SJCRH30 (cell line): ENCODE measurements around the gene OPRL1. TPM values are rescaled to one million over a fixed set of nuclear protein-coding genes. Genes with fewer than 3 reads are reported as not detected.

Source experiments
- DNase-seq, 2 experiments: peaks; one replicate each; pipeline ENCODE4 v3.0.0-alpha.2; 2015 to 2020
- H3K27ac ChIP-seq: fragments of 250-450 bp; sonication (Bioruptor Pico); 2 replicates; pipeline ENCODE4 v1.5.1; 2020; ENCODE audit warnings: mild to moderate bottlenecking, moderate library complexity
- H3K27me3 ChIP-seq: fragments of 250-450 bp; sonication (Bioruptor Pico); 2 replicates; pipeline ENCODE4 v1.5.1; 2020; ENCODE audit warnings: mild to moderate bottlenecking, moderate library complexity
- H3K36me3 ChIP-seq: fragments of 250-450 bp; sonication (Bioruptor Pico); 2 replicates; pipeline ENCODE4 v1.5.1; 2020; ENCODE audit warnings: mild to moderate bottlenecking, moderate library complexity
- H3K4me1 ChIP-seq: fragments of 250-450 bp; sonication (Bioruptor Pico); 2 replicates; pipeline ENCODE4 v1.5.1; 2020; ENCODE audit warnings: mild to moderate bottlenecking, moderate library complexity
- H3K4me3 ChIP-seq: fragments of 250-450 bp; sonication (Bioruptor Pico); 2 replicates; pipeline ENCODE4 v1.5.1; 2020; ENCODE audit warnings: mild to moderate bottlenecking, moderate library complexity
- H3K9me3 ChIP-seq: fragments of 250-450 bp; sonication (Bioruptor Pico); replicated peaks from 2 replicates; pipeline ENCODE4 v1.5.1; 2020; ENCODE audit warnings: mild to moderate bottlenecking, moderate library complexity
- total RNA-seq: library from RNA; depleted of rRNA; stranded (reverse); fragments of >200 nt; shearing (Covaris generic); gene quantifications from 2 replicates; pipeline ENCODE4 v1.2.3, GENCODE V29; 2014; rRNA removed

Gene OPRL1
- total RNA-seq, result 0.28 and 0.43 TPM in 2 replicates

DNA sequence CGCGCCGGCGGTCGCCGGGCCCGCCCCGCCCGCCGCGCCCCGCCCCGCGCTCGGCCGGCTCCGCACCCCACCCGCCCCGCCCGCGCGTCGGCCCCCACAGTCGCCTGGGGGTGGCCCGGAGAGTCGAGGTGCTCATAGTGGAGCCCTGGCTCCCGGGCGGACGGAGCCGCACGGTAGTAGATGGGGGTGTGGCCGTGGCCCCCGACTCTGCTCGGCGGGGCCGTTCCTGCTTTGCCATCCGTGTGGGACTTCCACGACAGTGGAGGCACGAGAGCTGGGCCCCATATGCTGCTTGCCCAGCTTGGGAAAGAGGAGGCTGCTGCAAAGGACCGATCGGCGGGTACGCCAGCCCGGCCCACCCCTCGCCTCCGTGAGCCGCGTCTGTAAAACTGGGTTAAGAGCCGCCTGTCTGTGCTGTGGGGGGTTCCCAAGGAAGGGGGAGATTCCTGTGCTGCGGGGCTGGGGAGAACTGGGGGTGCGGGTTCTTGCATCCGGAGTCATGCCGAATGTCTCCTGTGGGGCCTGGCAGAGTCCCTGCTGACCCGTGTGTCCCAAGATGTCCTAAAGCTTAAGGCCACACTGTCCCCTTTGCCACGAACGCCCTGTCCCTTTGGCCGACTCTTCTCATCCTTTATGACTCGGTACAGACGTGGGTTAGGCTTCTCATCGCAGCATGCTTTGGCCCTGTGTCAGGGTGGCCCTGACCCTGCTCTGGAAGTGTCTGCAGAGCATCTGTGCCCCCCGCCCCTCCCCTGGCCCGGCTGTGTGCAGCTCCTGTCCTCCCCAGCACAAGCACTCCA, at the start of gene OPRL1:
OPRL1 (plus strand) TSS at position 70 of the 800 bp plus-strand sequence. CDS start 12,639 bp downstream, outside the sequence.
- no peak for DNase-seq
- Histone ChIP-seq H3K27ac (peak within 1 kb of the TSS; percentile 4; the same call in 1 of the 2 replicates), H3K27me3 (peaks cover 23% of the 10 kb centered on the region), H3K4me3 (peak within 1 kb of the TSS; percentile 73), H3K36me3 (no peaks in the 10 kb centered on the region), H3K9me3 (no peaks in the 10 kb centered on the region), H3K4me1 (peaks cover 21% of the 10 kb centered on the region)

DNA sequence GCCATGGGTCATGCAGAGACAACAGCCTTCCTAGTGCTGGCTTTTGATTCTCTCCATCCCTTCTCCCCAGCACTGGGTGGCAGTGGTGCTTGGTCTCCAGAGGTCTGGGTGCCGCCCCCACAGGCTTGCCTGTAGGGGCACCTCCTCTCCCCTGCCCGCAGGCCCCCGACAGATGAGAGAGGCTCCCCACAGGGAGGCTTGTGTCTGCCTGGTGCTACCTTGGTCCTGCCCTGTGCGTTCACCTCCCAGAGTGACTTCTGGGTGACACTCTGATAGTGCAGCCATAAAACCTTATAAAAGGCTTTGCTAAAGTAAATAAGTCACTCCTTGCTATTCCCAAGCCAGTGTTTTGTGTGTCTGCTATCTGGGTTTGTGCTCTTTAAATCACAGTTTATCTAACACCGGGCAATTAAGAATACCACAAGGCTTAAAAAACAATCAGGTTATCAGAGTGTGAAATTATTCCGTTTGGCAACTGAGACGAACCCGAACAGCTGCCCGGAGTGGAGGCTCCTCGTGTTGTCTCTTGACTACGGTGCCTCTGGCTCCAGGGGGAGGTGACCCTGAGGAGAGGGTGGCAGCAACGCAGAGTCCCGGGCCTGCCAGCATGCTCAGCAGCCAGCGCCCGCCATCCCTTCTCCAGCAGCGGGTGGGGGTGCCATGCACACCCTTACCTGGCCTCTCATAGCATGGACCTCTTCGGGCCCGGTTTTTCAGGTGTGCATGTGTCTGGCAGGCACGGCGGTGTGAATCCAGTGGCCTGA, 49.3 kb upstream of the OPRL1 start:
- Histone ChIP-seq H3K9me3 (no peaks in the 10 kb centered on the region), H3K4me3 (no peak overlapping the region), H3K27me3 (no peaks in the 10 kb centered on the region), H3K36me3 (peaks cover 69% of the 10 kb centered on the region), H3K27ac (peak overlapping the region; percentile 32), H3K4me1 (peaks cover 16% of the 10 kb centered on the region)
- DNase-seq, result peak; percentile 91 to 96

DNA sequence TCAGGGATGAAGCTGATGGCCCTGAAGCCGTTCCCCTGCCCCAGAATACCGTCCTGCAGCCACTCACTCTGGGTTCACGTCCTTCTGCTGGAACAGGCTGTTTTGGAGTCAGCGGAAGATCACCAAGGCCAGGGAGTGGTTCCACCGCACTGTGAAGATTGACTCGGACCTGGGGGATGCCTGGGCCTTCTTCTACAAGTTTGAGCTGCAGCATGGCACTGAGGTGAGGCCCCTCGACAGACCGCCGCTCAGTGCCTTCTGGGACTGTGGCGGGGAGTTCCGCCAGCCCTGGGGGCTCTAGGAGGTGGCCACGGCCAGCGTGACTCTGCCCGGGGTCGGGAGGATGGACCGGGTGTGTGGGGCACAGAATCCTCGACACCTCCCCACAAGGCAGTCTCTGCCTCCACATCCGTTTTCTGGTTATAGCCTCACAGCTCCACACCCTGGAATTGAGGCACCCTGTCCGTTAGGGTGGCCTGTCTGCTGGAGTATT, 48.0 kb upstream of the OPRL1 start:
- H3K36me3 ChIP-seq, result peaks cover 56% of the 10 kb centered on the region
- no peaks in the 10 kb centered on the region for H3K9me3 ChIP-seq

DNA sequence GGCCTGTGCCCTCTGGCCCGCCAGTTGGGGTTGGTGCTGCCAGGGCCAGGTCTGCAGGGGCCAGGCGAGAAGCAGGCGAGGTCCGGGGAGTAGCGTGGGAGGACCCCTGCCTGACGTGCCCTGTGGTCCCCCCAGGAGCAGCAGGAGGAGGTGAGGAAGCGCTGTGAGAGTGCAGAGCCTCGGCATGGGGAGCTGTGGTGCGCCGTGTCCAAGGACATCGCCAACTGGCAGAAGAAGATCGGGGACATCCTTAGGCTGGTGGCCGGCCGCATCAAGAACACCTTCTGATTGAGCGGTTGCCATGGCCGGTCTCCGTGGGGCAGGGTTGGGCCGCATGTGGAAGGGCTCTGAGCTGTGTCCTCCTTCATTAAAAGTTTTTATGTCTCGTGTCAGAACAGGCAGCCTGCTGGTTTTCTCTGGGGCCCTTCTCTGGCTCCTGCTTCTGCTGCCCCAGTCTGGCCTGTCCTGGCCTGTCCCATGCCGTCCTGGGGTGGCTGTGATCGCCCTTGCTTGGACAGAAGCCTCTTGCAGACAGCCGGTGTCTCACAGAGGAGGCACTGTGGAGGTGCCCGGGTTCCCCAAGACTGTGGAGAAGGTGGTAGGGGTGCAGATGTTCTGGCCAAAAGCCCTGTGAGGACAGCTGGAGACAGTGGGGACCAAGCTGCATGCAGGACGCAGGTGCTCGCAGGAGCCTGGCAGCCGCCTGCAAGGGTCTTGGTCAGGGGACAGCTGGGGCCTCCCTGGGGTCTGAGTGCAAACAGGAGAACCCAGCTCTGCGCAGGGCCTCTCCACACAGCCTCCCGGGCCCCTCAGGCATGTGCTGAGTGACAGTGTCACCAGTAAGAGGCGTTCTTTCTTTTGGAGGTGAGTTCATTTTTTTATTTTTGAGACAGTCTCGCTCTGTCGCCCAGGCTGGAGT, 46.9 kb upstream of the OPRL1 start:
- peaks cover 45% of the 10 kb centered on the region for H3K36me3 ChIP-seq

More for the DNA sequence above, 48.0 kb upstream of the OPRL1 start:
- DNase-seq, result no peak
- H3K27me3 ChIP-seq, result no peaks in the 10 kb centered on the region
- H3K4me3 ChIP-seq, result no peak overlapping the region
- H3K4me1 ChIP-seq, result peaks cover 27% of the 10 kb centered on the region
- no peak overlapping the region for H3K27ac ChIP-seq

DNA sequence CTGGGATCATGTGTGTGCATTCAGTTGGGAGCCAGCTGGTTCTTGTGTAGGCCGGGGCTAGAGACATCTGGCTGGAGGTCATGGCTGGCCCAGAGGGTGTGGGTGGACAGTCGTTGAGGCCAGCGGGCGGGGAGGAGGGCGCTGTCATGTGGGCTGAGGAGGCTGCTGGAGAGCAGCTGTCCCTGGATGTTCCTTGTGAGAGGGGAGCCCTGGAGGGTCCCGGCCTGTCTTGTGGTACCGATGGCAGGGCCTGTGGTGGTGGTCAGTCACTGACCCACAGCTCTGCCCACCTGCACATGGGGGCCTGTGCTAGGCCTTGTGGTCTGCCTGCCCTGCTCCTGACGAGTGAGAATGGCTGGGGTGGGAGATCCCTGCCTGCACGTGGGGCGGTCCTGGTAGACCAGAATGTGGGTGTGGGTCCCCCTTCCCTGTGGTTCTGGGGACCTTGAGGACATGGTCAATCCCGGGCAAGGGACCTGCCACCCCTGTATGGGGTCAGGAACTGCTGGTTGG, 45.8 kb upstream of the OPRL1 start:
- H3K27ac ChIP-seq, result no peak overlapping the region
- no peak for DNase-seq
- H3K36me3 ChIP-seq, result peaks cover 34% of the 10 kb centered on the region
- peaks cover 33% of the 10 kb centered on the region for H3K4me1 ChIP-seq
- H3K27me3 ChIP-seq, result no peaks in the 10 kb centered on the region
- H3K4me3 ChIP-seq, result no peak overlapping the region
- no peaks in the 10 kb centered on the region for H3K9me3 ChIP-seq

More for the DNA sequence above, 46.9 kb upstream of the OPRL1 start:
- H3K27ac ChIP-seq, result no peak overlapping the region
- DNase-seq, result no peak
- no peaks in the 10 kb centered on the region for H3K9me3 ChIP-seq
- H3K27me3 ChIP-seq, result no peaks in the 10 kb centered on the region
- H3K4me3 ChIP-seq, result no peak overlapping the region
- peaks cover 33% of the 10 kb centered on the region for H3K4me1 ChIP-seq

DNA sequence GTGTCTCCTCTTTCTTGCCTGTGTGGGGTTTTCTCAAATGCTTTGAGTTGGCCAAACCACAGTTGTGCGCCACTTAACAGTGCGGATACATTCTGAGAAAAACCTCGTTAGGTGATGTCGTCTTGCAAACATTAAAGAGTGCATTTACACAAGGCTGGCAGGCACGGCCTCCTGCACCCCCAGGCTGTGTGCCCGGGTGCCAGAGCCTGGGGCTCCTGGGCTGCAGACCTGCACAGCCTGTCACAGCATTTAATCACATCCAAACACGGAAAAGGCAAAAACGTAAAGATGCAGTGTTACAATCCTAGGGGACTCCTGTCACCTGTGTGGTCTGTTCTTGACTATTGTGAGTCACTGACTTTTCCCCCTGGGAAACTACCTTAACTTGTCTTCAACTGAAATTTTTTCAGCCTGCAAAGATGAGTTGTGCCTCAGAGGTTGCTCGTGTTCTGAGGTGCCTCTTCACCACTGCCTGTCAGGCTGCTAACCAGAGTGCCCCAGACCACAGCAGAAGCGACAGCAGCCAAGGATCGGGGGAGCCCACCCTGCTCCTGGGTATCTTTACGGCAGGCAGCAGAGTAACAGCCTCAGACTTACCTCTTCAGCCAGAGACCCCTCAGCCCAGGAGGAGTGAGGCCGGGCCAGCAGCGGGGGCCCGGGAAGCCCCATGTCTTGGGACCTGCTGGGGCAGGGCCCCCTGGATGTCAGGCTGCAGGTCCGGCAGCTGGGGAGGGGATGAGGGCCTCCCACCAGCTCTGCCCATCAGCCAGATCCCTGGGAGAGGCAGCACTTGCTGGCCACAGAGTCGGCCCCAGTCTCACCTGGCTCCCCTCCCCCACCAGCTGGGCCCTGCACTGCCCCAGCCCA, 44.6 kb upstream of the OPRL1 start:
- Histone ChIP-seq H3K9me3 (no peaks in the 10 kb centered on the region), H3K27me3 (peaks cover under 1% of the 10 kb centered on the region; the same call in 1 of the 2 replicates), H3K36me3 (peaks cover 29% of the 10 kb centered on the region), H3K4me3 (no peak overlapping the region), H3K27ac (no peak overlapping the region), H3K4me1 (peaks cover 32% of the 10 kb centered on the region)
- DNase-seq, result no peak

DNA sequence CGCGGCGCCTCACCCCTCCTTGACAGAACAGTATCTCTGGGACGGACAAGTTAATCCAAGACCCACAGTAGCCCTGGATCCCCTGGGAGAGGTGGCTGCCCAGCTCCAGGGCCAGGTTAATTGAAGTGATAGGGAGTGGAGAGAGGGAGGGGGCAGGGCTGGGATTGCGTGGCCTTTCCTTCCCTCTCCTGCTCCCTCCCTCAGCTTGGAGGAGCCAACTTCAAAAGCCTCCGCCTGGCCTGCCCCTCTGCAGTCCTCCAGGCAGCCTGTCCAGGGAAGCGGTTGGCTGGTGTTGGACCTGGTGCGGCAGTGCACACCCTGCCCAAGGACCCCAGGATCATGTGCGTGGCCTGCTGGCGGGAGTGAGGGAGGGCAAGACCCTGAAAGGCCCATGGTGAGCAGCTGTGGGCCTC, 43.9 kb upstream of the OPRL1 start, which contains the start of gene C20orf204:
C20orf204 (plus strand) TSS at position 250 of the 413 bp plus-strand sequence; CDS start at position 392, 142 bp downstream.
- Histone ChIP-seq H3K4me1 (peaks cover 26% of the 10 kb centered on the region), H3K9me3 (no peaks in the 10 kb centered on the region), H3K36me3 (peaks cover 29% of the 10 kb centered on the region), H3K27me3 (peaks cover 7% of the 10 kb centered on the region; the same call in 1 of the 2 replicates), H3K27ac (peak within 1 kb of the TSS; percentile 9; the same call in 1 of the 2 replicates), H3K4me3 (no peak within 1 kb of the TSS)
- DNase-seq, result no peak

DNA sequence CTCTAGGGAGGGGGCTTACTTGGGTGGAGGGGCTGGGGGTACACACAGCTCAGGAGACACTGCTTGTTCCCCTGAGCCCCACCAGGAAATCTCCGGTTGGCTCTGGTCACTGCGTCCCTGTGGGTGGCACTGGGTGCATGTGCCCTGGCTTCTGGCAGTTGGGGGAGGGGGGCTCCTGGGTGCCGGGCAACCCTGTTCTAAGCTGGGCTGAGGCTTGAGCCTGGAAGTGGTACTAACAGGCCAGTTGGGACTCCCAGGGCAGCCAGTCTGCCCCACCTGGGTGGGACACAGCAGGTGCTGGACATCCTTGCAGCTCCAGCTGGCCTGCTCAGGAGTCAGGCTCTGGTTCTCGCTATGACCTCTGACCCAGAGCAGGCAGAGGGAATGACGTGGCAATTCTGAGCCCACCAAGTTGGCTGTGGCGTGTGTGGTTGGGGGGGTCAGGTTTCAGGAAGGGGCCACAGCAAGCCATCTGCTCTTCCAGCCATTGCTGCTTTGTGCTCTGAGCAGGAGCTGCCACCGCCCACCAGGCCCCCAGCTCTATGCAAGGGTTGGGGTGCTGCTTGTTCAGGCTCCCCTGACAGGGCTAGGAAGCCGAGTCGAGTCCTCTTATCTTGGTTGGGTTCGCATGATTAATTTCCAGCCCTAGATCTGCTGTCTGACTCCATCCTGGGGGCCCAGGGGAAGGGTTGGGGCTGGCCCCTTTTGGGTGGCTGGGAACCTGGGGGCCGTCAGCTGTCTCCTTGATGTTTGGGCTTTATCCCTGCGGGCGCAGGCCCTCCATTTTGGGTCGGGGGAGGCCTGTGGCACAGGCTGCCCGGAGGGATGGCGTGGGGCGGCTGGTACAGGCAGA, 43.3 kb upstream of the OPRL1 start:
- Histone ChIP-seq H3K27me3 (peaks cover 11% of the 10 kb centered on the region), H3K4me1 (peaks cover 25% of the 10 kb centered on the region), H3K27ac (peak overlapping the region; percentile 9; the same call in 1 of the 2 replicates), H3K9me3 (no peaks in the 10 kb centered on the region), H3K36me3 (peaks cover 25% of the 10 kb centered on the region), H3K4me3 (no peak overlapping the region)
- peak; percentile 80 to 83 for DNase-seq

DNA sequence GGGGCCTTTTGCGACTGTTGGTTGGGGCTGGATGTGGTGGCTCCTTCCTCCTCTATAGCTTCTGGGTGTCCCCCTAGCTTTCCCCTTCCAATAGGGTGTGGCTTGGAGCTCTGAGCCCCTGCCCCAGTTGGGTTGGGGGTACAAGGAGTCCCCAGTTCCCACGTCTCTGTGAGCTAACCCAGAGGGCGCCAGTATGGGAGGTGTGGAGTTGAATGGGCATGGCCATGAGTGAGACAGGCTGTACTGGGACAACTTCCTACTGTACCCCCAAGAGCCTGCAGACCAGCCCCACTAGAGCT, 42.7 kb upstream of the OPRL1 start:
- H3K9me3 ChIP-seq, result no peaks in the 10 kb centered on the region
- no peak overlapping the region for H3K4me3 ChIP-seq
- peaks cover 17% of the 10 kb centered on the region for H3K27me3 ChIP-seq
- H3K36me3 ChIP-seq, result peaks cover 19% of the 10 kb centered on the region
- no peak overlapping the region for H3K27ac ChIP-seq
- peaks cover 31% of the 10 kb centered on the region for H3K4me1 ChIP-seq
- DNase-seq, result no peak

DNA sequence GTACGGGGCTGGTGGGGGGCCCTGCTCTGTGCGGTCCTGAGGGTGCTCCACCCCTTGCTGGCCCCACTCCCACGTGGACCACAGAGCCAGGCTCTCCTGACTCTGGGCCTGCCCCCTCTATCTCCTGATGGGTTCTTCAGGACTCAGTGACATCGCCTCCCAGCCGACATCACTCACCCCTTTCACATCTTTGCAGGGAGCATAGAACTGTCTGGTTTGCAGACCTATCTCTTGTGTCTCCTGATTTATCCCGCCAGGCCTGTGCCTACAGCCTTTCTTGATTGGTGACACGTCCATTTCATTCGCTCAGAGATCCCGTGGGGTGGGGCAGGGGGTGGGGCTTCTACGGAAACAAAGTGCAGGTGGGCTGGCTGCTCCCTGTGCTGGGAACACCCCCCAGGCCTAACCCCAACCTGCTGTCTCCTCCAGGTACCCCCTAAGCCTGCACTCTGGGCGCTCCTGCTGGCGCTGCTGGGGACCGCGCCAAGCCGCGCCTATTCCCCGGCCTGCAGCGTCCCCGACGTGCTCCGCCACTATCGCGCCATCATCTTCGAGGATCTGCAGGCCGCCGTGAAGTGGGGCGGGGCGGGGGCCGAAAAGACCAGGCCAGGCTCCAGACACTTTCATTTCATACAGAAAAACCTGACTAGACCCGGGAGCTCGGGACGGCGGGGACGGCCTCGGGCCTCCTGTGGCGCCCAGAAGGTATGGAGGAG, 42.2 kb upstream of the OPRL1 start:
- H3K4me1 ChIP-seq, result peaks cover 33% of the 10 kb centered on the region

DNA sequence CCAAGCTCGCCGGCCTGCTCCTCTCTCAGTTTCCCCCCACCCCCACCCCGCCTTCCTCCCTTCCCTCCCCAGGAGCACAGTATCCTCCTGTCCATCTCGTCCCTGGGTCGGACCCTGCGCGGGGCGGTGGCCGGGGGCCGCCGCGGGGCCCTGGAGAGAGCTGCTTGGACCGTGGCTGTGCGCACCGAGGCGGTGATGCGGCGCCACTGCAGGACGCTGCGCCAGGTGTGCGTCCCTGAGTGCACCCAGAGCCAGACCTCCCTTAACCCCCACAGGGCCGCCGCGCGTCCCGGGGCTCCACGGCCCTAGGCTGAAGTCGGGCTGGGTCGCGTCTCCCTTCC, 41.7 kb upstream of the OPRL1 start:
- Histone ChIP-seq H3K27me3 (peaks cover 19% of the 10 kb centered on the region), H3K27ac (no peak overlapping the region), H3K4me3 (no peak overlapping the region), H3K4me1 (peaks cover 33% of the 10 kb centered on the region), H3K9me3 (no peaks in the 10 kb centered on the region), H3K36me3 (peaks cover 13% of the 10 kb centered on the region)
- no peak for DNase-seq

More for the DNA sequence above, 42.2 kb upstream of the OPRL1 start:
- no peak overlapping the region for H3K4me3 ChIP-seq
- peaks cover 19% of the 10 kb centered on the region for H3K27me3 ChIP-seq
- H3K27ac ChIP-seq, result no peak overlapping the region
- no peaks in the 10 kb centered on the region for H3K9me3 ChIP-seq
- no peak for DNase-seq
- H3K36me3 ChIP-seq, result peaks cover 16% of the 10 kb centered on the region
